ENCODE measurements around the gene BRAF. TPM values are rescaled to one million over a fixed set of nuclear protein-coding genes. Genes with fewer than 3 reads are reported as not detected.

Gene BRAF
- total and polyA plus RNA-seq, 2 of the 8 experiments (the other 6 are each of a cell fraction or from before 2014, with no cell fraction given), result 11.4 to 32.6 TPM

DNA sequence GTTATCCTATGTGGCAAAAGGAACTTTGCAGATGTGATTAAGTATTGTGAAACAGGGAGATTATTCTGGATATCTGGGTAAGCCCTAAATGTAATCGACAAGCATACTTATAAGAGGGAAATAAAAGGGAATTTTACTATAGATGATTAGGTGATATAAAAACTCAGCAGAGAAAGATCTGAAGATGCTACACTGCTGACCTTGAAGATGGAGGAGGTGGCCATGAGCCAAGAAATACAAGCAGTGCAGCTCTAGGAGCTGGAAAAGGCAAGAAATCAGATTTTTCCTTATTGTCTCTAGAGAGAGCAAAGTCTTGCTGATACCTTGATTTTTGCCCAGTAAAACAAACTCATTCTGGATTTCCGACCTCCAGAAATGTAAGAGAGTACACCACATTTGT lies 67.7 kb downstream of the BRAF start:
- no peak overlapping the region for H4K8ac ChIP-seq (ENCODE audit: extremely low read depth, insufficient read depth, low read length)
- H3K4me3 ChIP-seq (ENCODE audit: extremely low read depth in 1 of 4, insufficient read depth in 2 of 4, low read depth in 3 of 4, low read length in 4 of 4), result no peak overlapping the region
- H3K18ac ChIP-seq (ENCODE audit: extremely low read depth, low read length), result no peak overlapping the region
- H3K79me2 ChIP-seq (ENCODE audit: control insufficient read depth in 1 of 2, insufficient read depth in 2 of 2, low read length in 2 of 2), result peaks cover 0 to 68% of the 10 kb centered on the region in 2 experiments; a peak in 2 of 4 replicates
- H4K91ac ChIP-seq (replicated peaks; ENCODE audit: insufficient read length, low read length), result no peak overlapping the region
- no peak overlapping the region for H2BK12ac ChIP-seq (ENCODE audit: low read depth, low read length)
- H3K79me1 ChIP-seq (ENCODE audit: low read depth, low read length), result no peaks in the 10 kb centered on the region
- no peaks in the 10 kb centered on the region for H3K9me3 ChIP-seq (ENCODE audit: insufficient read depth in 2 of 2, low read depth in 1 of 2, low read length in 1 of 2)
- no peak overlapping the region for H3K14ac ChIP-seq (ENCODE audit: insufficient read length)
- no peak overlapping the region for H2BK5ac ChIP-seq (ENCODE audit: low read depth, low read length)
- H3K4me1 ChIP-seq (replicated peaks in 1 of 4; ENCODE audit: control insufficient read depth in 3 of 4, insufficient read depth in 4 of 4, low read length in 3 of 4), result no peaks in the 10 kb centered on the region
- H3K23me2 ChIP-seq (ENCODE audit: low read depth, low read length), result no peaks in the 10 kb centered on the region
- H3K56ac ChIP-seq (replicated peaks; ENCODE audit: insufficient read length, low read depth, low read length), result no peak overlapping the region
- H2BK20ac ChIP-seq (ENCODE audit: low read length), result no peak overlapping the region
- no peak overlapping the region for H2AK5ac ChIP-seq (ENCODE audit: low read depth, low read length)
- no peaks in the 10 kb centered on the region for H3K27me3 ChIP-seq (replicated peaks in 1 of 4; ENCODE audit: control insufficient read depth in 3 of 4, extremely low read depth in 1 of 4, insufficient read depth in 3 of 4, low read length in 3 of 4)
- FAIRE-seq (no peak), DNase-seq (ENCODE audit: low read depth in 1 of 2, low spot score in 2 of 2) (no peak)
- no peak overlapping the region for H3K4ac ChIP-seq (replicated peaks; ENCODE audit: insufficient read length, low read depth, low read length)
- no peaks in the 10 kb centered on the region for H4K20me1 ChIP-seq (replicated peaks in 1 of 2; ENCODE audit: control insufficient read depth in 1 of 2, insufficient read depth in 2 of 2, low read length in 2 of 2)
- H2BK120ac ChIP-seq (replicated peaks; ENCODE audit: low read depth, low read length), result no peak overlapping the region
- H2BK15ac ChIP-seq (ENCODE audit: low read length), result no peak overlapping the region
- WGBS, 2 experiments (ENCODE audit: extremely low coverage in 1 of 2, insufficient coverage in 1 of 2, insufficient read length in 1 of 2, insufficient replicate concordance in 2 of 2, low coverage in 1 of 2, low lambda C conversion rate in 2 of 2, missing lambda C conversion rate in 1 of 2), result 86% methylated on average over 2 of the region's 2 CpGs; no CpG with 5 or more reads in 1 of the 2 experiments
- no peak overlapping the region for H3K23ac ChIP-seq (ENCODE audit: insufficient read length)
- no peak overlapping the region for H2AFZ ChIP-seq (ENCODE audit: low read length)
- no peak overlapping the region for H3K4me2 ChIP-seq (ENCODE audit: insufficient read depth in 1 of 2, low read depth in 2 of 2, low read length in 2 of 2)
- no peak overlapping the region for H3K9ac ChIP-seq (replicated peaks in 1 of 4; ENCODE audit: extremely low read depth in 1 of 4, low read depth in 3 of 4, low read length in 3 of 4)
- no peak overlapping the region for H4K5ac ChIP-seq (ENCODE audit: insufficient read length, low read depth, low read length)
- ChIA-PET CTCF (ENCODE audit: partially characterized antibody) (no interaction called here), POLR2A (ENCODE audit: partially characterized antibody) (no interaction called here)
- no peaks in the 10 kb centered on the region for H3K36me3 ChIP-seq (ENCODE audit: control insufficient read depth in 2 of 4, insufficient read depth in 4 of 4, low read length in 3 of 4)
- H3K27ac ChIP-seq (ENCODE audit: low read depth, low read length), result no peak overlapping the region
- TF ChIP-seq PHF8 (conservative IDR thresholded peaks at IDR 0.05; ENCODE audit: low read depth, low read length), result no peak
- TF ChIP-seq EGR1 (IDR thresholded peaks at IDR 0.05; ENCODE audit: borderline replicate concordance, low read depth, low read length), result no peak
- no peak for TF ChIP-seq HDAC6 (IDR thresholded peaks at IDR 0.05; ENCODE audit: low read depth, low read length)
- TF ChIP-seq KDM5A (IDR thresholded peaks at IDR 0.05; ENCODE audit: low read length), result no peak
- TF ChIP-seq, protein P1, sequence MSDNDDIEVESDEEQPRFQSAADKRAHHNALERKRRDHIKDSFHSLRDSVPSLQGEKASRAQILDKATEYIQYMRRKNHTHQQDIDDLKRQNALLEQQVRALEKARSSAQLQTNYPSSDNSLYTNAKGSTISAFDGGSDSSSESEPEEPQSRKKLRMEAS (IDR thresholded peaks at IDR 0.05), result no peak
- no peak for TF ChIP-seq RFX5 (IDR thresholded peaks at IDR 0.05; ENCODE audit: borderline replicate concordance, low read depth, low read length)
- no peak for TF ChIP-seq SAP30 (IDR thresholded peaks at IDR 0.05; ENCODE audit: insufficient read depth, insufficient replicate concordance, low read length)
- no peak for TF ChIP-seq NANOG (IDR thresholded peaks at IDR 0.05; ENCODE audit: insufficient read depth, low read depth, low read length, poor library complexity, severe bottlenecking)
- no peak for TF ChIP-seq NRF1 (IDR thresholded peaks at IDR 0.05; ENCODE audit: low read depth, low read length)
- no peak for TF ChIP-seq BCL11A (IDR thresholded peaks at IDR 0.05; ENCODE audit: low read depth in 2 of 2, low read length in 2 of 2)
- no peak for TF ChIP-seq CEBPB (IDR thresholded peaks at IDR 0.05; ENCODE audit: low read depth, low read length)
- no peak for TF ChIP-seq RNF2 (IDR thresholded peaks at IDR 0.05; ENCODE audit: borderline replicate concordance, low read depth, low read length, missing control alignments, poor library complexity, severe bottlenecking)
- TF ChIP-seq RBBP5 (IDR thresholded peaks at IDR 0.05; ENCODE audit: borderline replicate concordance, low read depth, low read length), result no peak
- no peak for TF ChIP-seq SIX5 (IDR thresholded peaks at IDR 0.05; ENCODE audit: low read depth, low read length)
